GM04503 (cell line): ENCODE measurements around the gene CLASRP.
A peak's percentile ranks its signal among the peaks of the same experiment; 100 is the strongest.
"Not testable (repeated sequence)": the region's sequence is repeated elsewhere in the genome, so short reads cannot be mapped to it uniquely, and the experiment has no call there.

Experiments used
- DNase-seq: peaks from one replicate; pipeline ENCODE4 v3.0.0-alpha.2; 2012; ENCODE audit warnings: low read depth

CLASRP gene

DNA sequence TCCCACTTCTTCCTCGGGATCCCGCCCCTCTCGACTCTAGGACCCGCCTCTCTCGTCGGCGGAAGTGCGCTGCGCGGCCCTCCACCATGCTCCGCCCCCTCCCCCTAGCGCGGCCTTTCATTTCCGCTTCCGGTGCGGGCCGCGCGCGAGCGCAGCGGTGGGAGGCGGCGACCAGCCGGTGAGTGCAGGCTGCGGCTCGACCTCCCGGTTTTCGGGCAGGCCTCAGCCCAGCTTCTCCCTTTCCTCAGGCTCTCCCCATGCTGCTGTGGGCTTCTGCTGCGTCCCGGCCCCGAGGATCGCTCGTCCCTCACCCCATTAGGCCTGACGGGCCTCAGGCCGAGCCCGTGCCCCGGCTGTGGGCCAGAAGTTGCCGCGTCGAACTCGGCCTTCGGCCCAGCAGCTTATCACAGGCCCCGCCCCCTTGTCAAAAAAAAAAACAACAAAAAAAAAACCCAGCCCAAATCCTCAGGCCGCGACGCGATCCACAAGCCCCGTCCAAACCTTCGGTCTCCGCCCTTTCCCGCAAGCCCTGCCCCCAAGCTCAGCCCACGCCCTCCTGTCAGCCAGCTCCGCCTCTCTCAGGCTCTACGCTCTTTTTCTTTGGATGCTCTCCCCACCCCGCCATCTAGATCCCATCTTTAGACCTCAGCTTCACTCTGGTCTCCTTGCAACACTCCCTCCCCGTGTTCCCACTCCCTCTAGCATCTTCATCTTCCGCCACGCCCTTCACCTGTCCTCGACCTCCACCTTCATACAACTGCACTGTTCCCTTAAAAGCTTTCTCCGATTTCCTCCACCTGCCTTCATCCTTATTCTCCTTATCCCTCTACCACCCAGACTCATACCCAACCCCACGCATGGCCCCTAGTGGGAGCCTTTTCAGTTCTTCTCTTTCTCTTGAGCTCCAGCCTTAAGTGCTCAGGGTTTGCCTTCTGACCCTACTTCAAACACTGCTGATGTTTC is at the start of gene CLASRP:
Gene CLASRP (plus strand): TSS at position 115 of the 963 bp plus-strand sequence. CDS start 1,168 bp downstream, outside the sequence.
- peak; percentile 47 for DNase-seq

GRCh38 chr19:44990459-44990858 is 48.4 kb upstream of the CLASRP start:
- DNase-seq, result no peak

DNA sequence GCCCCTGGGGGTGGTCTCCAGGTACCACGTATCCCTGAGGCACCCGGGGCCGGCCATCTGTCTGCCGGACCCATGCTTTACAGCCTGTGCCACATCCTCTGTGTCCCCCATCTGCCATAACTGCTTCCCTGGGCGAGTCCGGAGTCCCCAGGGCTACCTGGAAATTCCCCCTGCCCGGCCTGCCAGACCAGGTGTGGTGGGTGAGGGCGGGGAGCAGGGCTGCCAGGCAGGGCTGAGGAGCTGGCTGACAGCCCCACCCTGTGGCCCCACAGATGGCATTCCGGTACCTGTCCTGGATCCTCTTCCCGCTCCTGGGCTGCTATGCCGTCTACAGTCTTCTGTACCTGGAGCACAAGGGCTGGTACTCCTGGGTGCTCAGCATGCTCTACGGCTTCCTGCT is 47.9 kb upstream of the CLASRP start:
- no peak for DNase-seq

GRCh38 chr19:44992336-44993163 is 46.3 kb upstream of the CLASRP start:
- DNase-seq, result no peak

DNA sequence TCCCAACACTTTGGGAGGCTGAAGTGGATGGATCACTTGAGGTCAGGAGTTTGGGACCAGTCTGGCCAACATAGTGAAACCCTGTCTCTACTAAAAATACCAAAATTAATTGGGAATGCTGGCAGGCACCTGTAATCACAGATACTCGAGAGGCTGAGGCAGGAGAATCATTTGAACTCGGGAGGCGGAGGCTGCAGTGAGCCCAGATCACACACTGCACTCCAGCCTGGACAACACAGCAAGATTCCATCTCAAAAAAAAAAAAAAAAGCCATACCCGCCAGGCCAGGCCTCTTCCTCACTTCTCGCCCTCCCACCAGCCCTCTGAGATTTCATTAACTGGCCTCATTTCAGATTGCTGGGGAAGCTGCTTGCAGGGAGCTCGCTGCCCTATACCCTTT is 45.3 kb upstream of the CLASRP start:
- DNase-seq, result no peak

- DNase-seq, result no peak
Observed at GRCh38 chr19:44993926-44994537, 44.8 kb upstream of the CLASRP start.

DNA sequence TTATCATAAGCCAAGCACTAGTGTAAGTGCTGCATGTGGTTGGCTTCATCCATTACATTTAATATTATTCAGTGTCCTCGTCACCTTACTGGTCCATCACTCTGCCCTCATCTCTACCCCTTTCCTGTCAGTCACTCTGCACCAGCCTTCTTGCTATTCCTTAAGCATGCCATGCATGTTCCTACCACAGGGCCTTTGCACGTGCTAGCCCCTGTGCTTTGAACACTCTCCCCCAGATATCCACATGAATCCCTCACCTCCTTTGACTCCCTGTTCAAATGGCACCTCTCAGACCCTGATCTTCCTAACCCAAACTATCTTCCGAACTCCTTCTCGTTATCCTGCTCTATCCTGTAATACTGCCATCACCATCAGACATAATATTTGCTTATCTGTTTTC is 40.8 kb upstream of the CLASRP start:
- DNase-seq, result no peak

- DNase-seq, result not testable (repeated sequence)
Observed at GRCh38 chr19:44999131-44999925, 39.5 kb upstream of the CLASRP start.

DNA sequence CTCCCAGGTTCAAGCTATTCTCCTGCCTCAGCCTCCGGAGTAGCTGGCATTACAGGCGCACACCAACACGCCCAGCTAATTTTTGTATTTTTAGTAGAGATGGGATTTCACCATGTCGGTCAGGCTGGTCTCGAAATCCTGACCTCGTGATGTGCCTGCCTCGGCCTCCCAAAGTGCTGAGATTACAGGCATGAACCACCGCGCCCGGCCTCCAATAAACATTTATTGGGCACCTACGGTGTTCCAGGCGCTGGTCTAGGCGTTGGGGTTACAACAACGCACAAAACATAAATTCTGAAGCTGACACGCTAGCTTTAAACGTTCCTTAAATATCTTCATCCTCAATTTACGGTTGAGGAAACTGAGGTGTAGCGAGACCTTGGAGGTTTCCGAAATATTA is 38.2 kb upstream of the CLASRP start:
- DNase-seq, result not testable (repeated sequence)

GRCh38 chr19:45001087-45001739 is 37.6 kb upstream of the CLASRP start, which contains the start of gene RELB:
TSS of gene RELB (plus strand) at chr19:45001464. CDS start at chr19:45001580, 116 bp downstream.
- peak; percentile 27 for DNase-seq

DNA sequence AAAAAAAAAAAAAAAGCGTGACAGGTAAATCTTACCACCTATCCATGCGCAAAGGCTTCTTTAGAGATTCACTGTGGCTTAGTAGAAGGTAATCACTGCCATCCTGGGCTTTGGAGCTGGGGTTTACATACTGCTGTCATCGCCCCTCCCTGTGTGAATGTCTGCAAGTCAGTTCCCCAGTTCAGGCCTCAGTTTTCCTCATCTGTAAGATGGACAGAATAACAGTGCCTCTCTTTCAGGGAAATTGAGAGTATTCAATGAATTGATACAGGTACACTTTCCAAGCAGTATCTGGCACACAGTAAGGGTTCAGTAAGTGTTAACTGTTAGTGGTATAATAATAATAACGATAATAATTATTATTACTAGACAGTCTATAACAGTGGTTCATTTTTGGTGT is 35.4 kb upstream of the CLASRP start:
- DNase-seq, result no peak

DNA sequence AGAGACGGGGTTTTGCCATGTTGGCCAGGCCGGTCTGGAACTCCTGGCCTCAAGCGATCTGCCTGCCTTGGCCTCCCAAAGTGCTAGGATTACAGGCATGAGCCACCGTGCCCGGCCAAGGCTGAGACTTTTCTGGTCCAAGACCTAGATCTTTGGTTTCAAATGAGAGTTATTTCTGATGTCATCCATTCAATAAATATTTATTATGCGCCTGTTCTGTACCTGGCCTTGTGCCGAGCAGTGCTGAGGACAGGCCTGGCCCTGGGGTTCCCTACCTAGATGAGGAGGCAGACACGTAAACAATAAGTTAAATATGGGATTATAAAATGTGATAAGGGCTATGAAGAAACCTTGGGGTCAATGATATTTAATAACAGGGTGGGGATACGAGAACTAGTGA is 33.1 kb upstream of the CLASRP start:
- DNase-seq, result no peak

DNA sequence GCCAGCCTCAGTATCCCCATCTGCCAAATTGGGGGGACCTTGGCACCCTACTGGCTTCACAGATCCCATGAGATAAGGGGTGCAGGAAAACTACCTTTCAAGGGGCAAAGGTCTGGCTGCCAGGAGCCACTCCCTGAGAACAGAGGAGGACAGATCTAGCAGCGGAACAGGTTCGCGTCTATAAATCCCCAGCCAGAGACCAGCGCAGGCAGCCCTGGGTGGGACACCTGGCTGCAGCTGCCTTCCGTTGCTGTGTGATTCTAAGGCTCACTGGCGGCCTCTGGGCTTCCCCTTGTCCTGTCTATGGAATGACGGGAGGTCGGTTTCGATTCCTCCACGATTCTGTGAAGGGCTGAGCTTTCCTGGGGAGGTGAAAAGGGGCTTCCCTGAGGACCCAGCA is 30.3 kb upstream of the CLASRP start:
- DNase-seq, result no peak

- no peak for DNase-seq
Observed at GRCh38 chr19:45009625-45010255, 29.1 kb upstream of the CLASRP start.

DNA sequence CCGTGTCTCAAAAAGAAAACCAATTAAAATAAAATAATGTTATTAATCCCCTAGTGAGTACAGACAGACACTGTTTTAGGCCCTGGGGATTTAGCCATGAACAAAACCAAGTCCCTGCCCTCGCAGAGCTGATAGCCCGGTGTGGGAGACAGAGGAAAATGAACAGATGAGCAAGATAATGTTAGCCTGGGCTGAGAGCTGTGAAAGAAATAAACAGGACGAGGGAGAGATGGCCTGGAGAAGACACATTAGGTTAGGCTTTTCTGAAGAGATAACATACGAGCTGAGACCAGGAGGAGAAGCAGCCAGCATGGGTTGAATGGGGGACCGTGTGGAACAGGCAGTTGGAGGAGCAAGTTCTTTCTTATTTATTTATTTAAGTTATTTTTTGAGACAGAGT is 28.5 kb upstream of the CLASRP start:
- no peak for DNase-seq

GRCh38 chr19:45011959-45012358 is 26.9 kb upstream of the CLASRP start:
- no peak for DNase-seq

DNA sequence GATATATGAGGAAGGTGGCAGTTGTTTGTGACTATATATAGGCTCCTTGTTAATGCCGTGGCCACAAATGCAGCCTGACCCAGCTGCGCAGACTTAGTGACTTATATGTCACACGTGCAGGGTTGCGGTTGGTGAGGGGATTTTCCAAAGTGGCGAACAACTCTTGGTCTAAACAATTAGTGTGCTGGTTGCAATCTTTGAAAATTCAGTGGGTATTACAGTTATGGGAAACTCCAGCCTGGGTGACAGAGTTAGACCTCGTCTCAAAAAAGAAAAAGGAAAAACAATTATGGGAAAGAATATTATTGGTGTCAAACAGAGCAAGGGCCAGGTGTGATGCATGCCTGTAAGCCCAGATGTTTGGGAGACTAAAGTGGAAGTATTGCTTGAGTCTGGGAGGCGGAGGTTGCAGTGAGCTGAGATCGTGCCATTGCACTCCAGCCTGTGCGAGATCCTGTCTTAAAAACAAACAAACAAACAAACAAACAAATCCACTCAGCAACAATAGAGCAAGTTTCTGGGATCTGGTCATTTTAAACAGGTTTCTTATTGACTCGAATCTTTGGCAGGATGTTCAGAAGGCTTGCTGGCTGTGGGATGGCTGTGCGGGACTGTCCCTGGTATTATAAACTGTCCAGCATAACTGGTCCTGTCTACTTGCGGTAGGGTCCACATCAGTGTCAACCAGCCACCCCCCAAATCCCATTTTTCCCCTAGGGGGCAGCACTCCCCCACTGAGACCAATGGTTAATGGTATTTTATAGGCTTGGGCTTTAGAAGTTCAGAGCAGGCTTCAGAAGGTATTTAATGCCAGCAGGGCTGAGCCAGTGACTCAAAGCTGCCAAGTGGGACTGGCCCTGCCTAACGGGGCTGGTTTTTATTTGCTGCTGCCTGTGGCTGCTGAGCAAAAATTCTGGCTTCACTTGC is 22.2 kb upstream of the CLASRP start:
- DNase-seq, result peak; percentile 50

- DNase-seq, result no peak
Observed at GRCh38 chr19:45019187-45019586, 19.7 kb upstream of the CLASRP start.

DNA sequence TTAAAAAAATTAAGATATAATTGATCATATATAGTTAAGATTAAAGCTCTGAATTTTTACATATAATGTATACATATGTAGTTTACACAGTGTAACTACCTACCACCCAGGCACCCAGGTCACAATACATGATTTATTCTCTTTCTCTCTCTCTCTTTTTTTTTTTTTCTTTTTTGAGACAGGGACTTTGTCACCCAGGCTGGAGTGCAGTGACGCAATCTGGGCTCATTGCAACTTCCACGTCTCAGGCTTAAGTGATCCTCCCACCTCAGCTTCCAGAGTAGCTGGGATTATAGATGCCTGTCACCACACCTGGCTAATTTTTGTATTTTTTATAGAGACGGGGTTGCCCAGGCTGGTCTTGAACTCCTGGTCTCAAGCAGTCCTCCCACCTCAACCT is 18.8 kb upstream of the CLASRP start:
- no peak for DNase-seq
